ENCODE results near the gene CPT2.

- TF ChIP-seq, protein P1, sequence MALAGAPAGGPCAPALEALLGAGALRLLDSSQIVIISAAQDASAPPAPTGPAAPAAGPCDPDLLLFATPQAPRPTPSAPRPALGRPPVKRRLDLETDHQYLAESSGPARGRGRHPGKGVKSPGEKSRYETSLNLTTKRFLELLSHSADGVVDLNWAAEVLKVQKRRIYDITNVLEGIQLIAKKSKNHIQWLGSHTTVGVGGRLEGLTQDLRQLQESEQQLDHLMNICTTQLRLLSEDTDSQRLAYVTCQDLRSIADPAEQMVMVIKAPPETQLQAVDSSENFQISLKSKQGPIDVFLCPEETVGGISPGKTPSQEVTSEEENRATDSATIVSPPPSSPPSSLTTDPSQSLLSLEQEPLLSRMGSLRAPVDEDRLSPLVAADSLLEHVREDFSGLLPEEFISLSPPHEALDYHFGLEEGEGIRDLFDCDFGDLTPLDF (CRISPR knock-in tag; IDR thresholded peaks at IDR 0.05) = no peak
- no peak for TF ChIP-seq ZNF274 (CRISPR knock-in tag; IDR thresholded peaks at IDR 0.05)
- no peak for TF ChIP-seq NFATC3 (CRISPR knock-in tag; IDR thresholded peaks at IDR 0.05)
- no peak for TF ChIP-seq HMG20A (CRISPR knock-in tag; IDR thresholded peaks at IDR 0.05; ENCODE audit: borderline replicate concordance)
Measured at GRCh38 chr1:53249706-53250105, 53.1 kb downstream of the CPT2 start.
